ENCODE results near the gene CC2D1B.

Gene CC2D1B

DNA sequence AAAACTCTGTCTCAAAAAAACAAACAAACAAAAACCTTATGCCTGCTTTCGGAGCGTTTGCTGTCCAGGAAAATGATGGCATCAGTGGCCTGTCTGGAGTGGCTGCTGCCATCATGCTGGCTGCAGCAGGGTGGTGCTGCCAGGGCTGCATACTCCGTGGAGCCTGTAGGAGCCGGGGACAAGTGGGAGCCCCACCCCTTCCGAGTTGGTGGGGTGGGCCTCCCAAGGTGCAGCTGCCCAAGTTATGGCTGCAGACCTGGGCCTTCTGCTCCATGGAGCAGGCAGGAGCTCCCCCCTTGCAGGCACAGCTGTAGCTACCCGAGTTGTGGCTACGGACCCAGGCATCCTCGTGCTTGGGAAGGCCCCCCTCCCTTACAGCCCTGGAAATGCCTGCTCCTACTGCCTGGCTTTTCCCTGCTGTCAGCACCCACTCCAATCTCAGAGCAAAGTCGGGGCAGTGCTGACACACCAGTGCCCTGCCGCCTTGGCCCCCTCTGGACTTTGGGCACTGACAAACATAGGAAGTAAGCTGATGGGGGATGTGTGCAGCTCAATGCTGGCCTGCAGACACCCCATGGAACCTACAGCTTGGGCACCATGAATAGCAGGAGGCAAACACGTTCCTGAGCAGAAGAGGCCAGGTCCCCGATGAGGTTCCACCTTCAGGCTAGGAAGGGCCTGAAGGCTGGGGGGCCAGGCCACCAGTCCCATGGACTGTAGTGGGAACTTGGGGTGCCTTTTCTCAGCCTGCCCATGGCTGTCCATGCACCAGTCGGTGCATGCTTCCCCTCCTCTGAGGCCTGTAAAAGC is 60.4 kb downstream of the CC2D1B start:
- DNase-seq (ENCODE audit: low read depth) = no peak

Data from ELR (cell line).